GM18520 (cell line): ENCODE results near the gene CTBP2.

Source experiments
- ATAC-seq: cut with Tn5 transposase; IDR thresholded peaks from one replicate; pipeline ENCODE4 v1.9.1; 2021; ENCODE audit not compliant: unreplicated experiment

CTBP2 gene

GRCh38 chr10:125125951-125126735 lies 34.2 kb downstream of the CTBP2 start:
- ATAC-seq = no peak

DNA sequence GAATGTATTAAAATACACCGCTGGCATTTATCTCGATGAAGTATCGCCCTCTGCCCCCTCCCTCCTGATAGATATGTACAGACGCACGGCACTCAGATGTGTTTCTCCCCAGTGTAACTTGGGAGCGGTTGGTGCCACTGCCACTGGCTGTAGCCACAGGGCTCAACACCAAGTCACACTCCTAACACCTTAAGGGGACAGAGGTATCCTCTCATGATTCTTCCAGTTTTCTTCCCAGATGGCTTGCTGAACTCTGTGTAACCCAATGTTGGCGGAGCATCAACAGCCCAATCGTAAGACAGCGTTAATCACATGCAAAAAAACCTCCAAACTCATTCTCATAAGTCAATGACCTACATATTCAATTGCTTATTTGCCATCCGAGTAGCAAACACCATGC lies 35.5 kb downstream of the CTBP2 start:
- no peak for ATAC-seq

DNA sequence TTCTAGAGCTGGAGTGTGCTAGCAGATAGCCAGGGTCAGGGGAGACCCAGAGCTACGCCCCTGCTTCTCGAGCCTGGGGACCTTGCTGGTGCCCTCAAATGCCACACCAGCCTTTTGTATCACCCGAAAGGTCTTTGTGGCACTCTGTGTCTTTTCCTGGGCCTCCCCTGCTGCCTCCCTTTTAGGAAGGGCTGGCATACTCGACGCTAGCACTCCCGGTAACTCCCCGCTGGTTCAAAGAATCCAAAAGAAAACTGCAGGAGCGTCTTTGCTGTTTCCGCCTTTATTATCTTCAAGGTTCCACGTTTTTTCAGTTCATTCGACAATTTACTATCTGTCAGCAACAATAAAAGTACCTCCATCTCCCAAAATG lies 36.3 kb downstream of the CTBP2 start:
- no peak for ATAC-seq

DNA sequence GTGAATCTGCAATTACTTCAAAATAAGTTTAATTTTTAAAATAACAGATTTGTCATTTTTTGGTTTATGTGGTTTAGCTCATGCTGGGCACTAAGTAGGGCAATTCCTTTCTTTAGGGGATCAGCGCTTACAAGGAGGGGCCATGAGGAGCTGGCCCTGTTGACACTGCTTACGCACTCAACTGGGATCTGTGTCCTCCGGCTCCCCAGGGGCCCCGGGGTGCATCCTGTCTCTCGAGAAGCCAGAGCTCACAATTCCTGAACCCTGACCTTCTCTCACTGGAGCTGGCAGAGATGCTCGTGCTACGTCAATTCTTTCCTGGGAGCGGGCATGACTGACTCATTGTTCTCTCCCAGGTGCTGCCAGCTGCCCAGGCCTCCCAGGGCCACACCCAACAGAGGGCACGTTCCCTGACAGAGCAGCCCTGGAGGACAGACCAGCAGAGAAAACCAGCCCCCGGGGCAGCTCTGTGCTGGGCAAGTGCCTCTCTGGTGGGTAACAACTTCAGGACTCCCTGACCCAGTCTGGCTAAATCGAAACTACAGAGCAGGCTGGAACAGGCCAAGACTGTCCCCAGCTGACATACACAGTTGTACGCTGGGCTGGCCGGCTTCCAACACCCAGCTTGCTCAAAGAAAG lies 36.8 kb downstream of the CTBP2 start:
- ATAC-seq = no peak

DNA sequence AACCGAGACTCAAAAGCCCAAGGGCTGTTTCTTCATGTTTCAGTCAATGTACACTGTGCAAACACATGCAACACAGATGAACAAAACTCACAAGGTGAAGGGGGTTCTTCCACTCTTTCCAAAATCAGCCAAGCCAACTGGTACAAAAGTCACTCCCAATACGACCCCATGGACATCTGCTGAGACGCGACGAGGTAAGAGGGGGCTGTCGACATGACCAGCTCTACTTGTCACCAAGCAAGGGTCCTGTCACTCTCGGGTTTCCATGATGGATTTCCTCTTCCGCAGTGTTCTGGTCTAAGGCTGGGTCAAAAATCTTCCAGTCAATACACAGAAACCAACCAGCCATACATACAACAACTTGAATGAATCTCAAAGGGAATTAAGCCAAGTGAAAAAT lies 37.8 kb downstream of the CTBP2 start:
- no peak for ATAC-seq

- no peak for ATAC-seq
Observed at GRCh38 chr10:125121003-125121402, 39.4 kb downstream of the CTBP2 start.

DNA sequence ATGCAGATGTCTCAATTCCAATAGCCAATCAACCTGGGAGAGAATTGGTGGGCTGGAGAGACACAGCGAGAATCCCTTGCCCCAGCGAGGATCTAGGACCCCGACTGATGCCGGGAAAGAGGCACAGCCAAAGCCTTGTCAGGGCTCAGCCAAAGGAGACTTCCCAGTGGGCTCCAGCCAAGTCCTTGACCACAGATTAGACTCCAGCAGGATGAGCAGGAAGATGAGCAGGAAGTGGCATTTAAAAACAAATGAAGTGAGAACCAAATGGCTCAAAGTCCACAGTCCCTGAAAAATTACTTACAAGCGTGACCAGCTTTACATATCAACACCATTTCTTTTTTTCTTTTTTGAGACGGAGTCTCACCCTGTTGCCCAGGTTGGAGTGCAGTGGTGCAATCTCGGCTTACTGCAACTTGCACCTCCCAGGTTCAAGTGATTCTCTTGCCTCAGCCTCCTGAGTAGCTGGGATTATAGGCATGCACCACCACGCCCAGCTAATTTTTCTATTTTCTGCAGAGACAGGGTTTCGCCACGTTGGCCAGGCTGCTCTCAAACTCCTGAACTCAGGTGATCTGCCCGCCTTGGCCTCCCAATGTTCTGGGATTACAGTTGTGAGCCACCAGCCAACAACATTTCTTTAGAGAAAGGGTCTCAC lies 40.2 kb downstream of the CTBP2 start:
- no peak for ATAC-seq

GRCh38 chr10:125118701-125119100 lies 41.7 kb downstream of the CTBP2 start:
- no peak for ATAC-seq

DNA sequence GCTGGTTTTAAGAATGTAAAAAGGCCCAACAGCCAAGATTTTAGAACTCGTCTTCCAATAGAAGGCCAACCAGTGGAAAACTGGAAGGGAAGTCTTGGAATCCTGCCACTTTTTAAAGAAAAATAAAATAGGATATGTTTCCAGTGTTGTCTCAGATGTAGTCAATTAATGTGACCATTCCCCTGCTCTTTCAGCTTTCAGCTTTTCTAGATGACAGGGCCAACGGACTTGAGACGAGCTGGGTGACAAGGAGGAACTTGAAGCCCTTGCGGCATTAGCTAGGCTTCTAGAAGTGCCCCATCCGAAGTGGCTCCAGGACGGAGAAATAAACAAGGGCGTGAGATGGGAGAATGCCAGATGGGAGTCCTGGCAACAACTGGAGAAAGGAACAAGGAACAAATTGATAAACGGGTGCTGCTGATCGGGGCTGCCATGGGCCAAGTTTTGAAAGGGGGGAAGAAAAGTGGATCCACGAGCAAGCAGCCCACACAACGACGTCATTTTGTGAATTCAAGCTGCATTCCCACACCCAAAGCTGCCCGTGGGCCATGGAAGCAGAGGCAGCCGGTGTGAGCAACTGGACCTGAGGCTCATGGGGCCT lies 42.3 kb downstream of the CTBP2 start:
- ATAC-seq = no peak

DNA sequence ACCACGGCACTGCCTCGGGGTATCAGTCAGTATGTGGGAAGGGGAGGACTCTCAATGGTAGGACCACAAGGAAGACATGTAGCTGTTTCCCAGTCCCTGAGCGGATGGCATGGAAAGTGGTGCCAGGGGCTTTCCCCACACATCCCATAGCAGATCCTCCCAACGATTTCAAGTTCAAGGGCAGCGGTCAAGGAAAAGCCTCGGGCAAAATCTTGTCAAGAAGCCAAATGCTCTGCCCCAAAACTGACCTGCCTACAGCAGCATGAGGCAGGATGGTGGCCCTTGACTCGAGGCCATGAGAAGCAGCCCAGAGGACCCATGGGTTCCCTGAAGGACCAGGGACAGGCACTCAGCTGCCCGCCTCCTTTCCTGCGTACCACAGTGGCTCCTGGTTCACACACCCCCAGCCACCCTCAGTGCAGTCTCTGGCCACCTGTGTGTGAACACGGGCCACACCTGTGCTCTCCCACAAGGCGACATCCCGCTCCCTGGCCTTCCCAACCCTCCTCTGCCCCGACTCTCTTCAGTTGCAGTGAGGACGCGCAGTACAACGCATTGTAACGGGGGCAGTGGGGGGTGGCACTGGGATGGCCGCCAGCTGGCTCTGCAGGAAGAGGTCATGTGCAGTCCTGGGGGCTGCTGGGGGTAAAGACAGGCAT lies 43.6 kb downstream of the CTBP2 start:
- ATAC-seq = no peak

GRCh38 chr10:125116041-125116649 lies 44.2 kb downstream of the CTBP2 start:
- no peak for ATAC-seq

GRCh38 chr10:125115409-125115808 lies 45.0 kb downstream of the CTBP2 start:
- ATAC-seq = no peak

GRCh38 chr10:125114761-125115391 lies 45.5 kb downstream of the CTBP2 start:
- no peak for ATAC-seq

DNA sequence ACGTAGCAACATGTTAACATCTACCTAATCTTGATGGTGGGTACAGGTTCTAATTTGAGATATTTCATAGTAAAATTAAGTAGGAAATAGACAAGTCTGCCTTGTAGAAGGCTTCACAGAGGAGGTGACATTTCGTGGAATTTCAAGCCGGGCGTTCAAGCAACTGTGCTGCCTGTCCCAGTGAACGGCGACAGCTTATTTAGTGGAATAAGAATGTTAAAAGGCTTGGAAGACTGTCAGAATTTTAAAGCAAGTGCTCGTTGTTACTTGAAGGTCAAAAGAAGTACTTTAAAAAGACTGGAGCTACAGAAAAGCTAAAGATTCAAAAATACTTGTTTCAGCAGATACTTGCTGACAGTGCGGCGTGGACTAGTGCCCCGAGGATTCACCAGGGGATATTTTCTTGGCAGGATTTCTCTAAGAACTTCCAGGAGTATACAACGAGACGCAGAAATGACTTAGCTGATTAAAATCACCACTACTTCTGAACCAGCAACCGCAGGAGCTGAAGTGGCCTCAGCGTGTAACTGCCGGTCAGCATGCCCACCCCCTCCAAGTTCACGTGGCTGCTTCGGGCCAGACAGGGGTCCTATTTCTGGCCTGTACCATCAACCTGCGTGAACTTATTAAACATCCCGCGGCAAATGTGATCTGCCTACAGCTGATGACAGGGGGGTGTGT lies 46.5 kb downstream of the CTBP2 start:
- ATAC-seq = no peak

DNA sequence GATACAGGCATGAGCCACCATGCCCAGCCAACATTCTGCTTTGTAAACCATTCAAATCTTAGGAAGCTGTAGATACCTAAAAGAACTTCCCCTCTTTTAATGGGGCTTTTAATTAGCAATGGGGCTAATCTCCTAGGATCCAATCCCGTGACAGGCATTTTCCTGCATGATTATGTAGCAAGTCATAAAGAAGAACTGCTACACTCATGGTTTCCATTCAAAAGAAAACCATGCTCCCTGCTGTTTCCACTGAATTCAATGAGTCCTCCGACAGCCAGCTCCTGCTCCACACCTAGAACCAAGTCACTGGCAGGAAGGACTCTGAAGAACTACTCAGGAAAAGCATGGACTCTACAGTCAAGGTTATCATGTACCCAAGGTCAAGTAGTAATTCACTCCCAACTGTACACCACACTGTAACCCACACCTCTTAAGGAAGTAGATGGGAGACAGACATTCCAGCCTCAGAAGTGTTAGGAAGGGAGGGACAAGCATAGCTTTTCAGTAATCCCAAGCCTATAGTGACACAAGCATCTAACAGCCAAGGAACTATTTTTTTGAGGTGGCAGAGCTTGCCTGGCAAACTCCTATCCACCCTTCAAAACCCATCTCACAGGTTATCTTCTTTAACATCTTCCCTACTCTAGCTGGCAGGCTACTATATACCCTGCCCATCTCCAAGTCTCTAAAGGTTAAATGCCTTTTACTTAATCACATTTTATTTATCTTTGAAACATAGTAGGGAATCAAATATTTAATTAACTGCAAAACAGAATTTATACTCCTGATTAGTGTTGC lies 47.5 kb downstream of the CTBP2 start:
- no peak for ATAC-seq

GRCh38 chr10:125111118-125111727 lies 49.1 kb downstream of the CTBP2 start:
- no peak for ATAC-seq

DNA sequence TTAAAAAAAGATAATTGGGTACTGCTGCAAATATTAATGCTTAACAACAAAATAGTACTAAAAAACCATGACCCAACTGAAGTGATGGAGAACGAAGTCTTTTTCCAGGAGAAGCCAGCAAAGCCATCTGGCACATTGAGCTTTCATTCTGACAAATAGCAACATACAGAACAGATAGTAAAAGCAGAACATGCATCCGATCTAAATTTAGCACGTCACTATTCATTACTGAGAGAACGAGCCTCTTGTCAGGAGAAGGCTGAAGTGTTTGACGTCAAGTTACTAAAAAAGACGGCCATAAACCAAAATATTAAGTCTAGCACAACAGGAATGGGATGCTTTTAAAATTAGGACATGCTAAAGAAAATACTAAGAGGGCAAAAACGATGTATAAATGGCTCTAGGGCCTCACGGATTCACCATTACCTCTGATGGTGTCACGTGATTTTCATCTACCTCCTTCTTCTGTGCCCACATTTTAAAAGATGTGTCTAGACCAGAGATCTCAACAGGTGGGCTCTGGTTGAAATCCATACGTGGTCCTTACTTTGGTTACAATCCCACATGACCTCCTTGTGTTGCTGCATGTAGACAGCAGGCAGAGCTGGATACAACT lies 52.3 kb downstream of the CTBP2 start:
- no peak for ATAC-seq
